T-helper 17 cell (primary cell): Measurements from ENCODE around the gene USP17L13. TPM values are rescaled to one million over a fixed set of nuclear protein-coding genes. Genes with fewer than 3 reads are reported as not detected.
"Not testable (repeated sequence)": the region's sequence is repeated elsewhere in the genome, so short reads cannot be mapped to it uniquely, and the experiment has no call there.

ENCODE experiments used
- ATAC-seq: fragments of 150-1000 bp; cut with Tn5 transposase; 2 replicates; pipeline ENCODE4 v1.10.0; 2021; ENCODE audit warnings: mild to moderate bottlenecking, moderate library complexity
- DNase-seq, 3 donors: peaks; one replicate each; pipeline versions ENCODE4 v3.0.0 to v3.0.0-alpha.2; 2020 to 2021
- H3K9me3 ChIP-seq: one replicate; pipeline ENCODE4 v1.7.0; 2013; ENCODE audit warnings: low read length, mild to moderate bottlenecking; ENCODE audit not compliant: control insufficient read depth, poor library complexity, severe bottlenecking
- H3K27ac Mint-ChIP-seq: one replicate; pipeline ENCODE4 v1.8.0; 2022; ENCODE audit warnings: mild to moderate bottlenecking, moderate library complexity, mixed read lengths
- H3K27me3 Mint-ChIP-seq: one replicate; pipeline ENCODE4 v1.8.0; 2022; ENCODE audit warnings: mixed read lengths
- H3K36me3 Mint-ChIP-seq: one replicate; pipeline ENCODE4 v1.8.0; 2022; ENCODE audit warnings: low read depth, mixed read lengths
- H3K4me1 Mint-ChIP-seq: one replicate; pipeline ENCODE4 v1.8.0; 2022; ENCODE audit warnings: mild to moderate bottlenecking, mixed read lengths
- H3K4me3 Mint-ChIP-seq: one replicate; pipeline ENCODE4 v1.8.0; 2022; ENCODE audit warnings: mild to moderate bottlenecking, moderate library complexity, mixed read lengths
- total RNA-seq, 4 donors: library from RNA in 2 of 4; stranded (reverse) in 2 of 4; gene quantifications; one replicate each; pipeline ENCODE4 v1.2.3 and lab custom pipeline; 2022 to 2026

The USP17L13 gene, protein sequence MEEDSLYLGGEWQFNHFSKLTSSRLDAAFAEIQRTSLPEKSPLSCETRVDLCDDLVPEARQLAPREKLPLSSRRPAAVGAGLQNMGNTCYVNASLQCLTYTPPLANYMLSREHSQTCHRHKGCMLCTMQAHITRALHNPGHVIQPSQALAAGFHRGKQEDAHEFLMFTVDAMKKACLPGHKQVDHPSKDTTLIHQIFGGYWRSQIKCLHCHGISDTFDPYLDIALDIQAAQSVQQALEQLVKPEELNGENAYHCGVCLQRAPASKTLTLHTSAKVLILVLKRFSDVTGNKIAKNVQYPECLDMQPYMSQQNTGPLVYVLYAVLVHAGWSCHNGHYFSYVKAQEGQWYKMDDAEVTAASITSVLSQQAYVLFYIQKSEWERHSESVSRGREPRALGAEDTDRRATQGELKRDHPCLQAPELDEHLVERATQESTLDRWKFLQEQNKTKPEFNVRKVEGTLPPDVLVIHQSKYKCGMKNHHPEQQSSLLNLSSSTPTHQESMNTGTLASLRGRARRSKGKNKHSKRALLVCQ
- total RNA-seq (not detected), total RNA-seq (lab: John Stamatoyannopoulos, UW) (0 reads per million in 2 donors)

DNA sequence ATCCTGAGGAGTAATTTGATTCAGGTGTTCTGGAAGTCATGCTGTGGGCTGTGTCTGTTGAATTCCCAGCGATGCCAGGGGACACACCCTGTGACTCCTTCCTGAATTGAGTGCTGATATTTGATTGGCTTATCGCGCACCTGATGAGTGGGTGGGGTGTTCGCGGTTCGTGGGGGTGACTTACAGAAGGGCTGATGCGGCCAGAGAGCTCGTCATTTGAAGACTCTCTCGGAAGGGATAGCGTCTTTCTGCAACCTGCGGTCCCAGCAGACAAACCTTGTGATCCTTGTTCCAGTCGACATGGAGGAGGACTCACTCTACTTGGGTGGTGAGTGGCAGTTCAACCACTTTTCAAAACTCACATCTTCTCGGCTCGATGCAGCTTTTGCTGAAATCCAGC is at the start of gene USP17L13:
TSS of gene USP17L13 (plus strand) at position 301 of the 400 bp plus-strand sequence. CDS start at position 301, 0 bp downstream.
- not testable (repeated sequence) for H3K4me3 Mint-ChIP-seq, H3K9me3 ChIP-seq, DNase-seq, ATAC-seq, H3K4me1 Mint-ChIP-seq, H3K27ac Mint-ChIP-seq, H3K36me3 Mint-ChIP-seq, H3K27me3 Mint-ChIP-seq

DNA sequence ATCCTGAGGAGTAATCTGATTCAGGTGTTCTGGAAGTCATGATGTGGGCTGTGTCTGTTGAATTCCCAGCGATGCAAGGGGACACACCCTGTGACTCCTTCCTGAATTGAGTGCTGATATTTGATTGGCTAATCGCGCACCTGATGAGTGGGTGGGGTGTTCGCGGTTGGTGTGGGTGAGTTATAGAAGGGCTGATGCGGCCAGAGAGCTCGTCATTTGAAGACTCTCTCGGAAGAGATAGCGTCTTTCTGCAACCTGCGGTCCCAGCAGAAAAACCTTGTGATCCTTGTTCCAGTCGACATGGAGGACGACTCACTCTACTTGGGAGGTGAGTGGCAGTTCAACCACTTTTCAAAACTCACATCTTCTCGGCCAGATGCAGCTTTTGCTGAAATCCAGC is 14.3 kb upstream of the USP17L13 start, which contains the start of gene USP17L10:
TSS of gene USP17L10 (plus strand) at position 301 of the 400 bp plus-strand sequence. CDS start at position 301, 0 bp downstream.
- not testable (repeated sequence) for H3K36me3 Mint-ChIP-seq, ATAC-seq, H3K4me1 Mint-ChIP-seq, H3K9me3 ChIP-seq, H3K27me3 Mint-ChIP-seq, H3K27ac Mint-ChIP-seq, DNase-seq, H3K4me3 Mint-ChIP-seq

DNA sequence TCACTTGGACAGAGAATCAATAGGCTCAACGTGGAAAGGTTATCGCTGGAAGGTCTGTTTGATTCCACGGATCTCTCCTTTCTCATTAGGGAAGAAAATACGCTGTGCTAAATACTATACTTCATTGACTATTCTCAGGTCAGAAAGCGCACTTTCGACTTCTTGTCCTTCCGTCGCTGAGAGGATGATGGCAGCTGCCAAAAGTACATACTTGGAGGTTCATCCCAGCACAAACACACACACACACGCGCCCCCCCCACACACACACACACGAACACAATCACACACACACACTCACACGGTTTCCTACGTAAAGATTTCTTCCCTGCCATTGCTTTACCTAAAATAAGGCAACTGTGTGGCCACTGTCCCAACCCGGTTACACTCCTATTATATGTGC is 10.0 kb upstream of the USP17L13 start:
- not testable (repeated sequence) for H3K27me3 Mint-ChIP-seq, H3K27ac Mint-ChIP-seq, H3K36me3 Mint-ChIP-seq, H3K4me1 Mint-ChIP-seq, H3K9me3 ChIP-seq, ATAC-seq, H3K4me3 Mint-ChIP-seq
- DNase-seq: peak in 1 of 3 donors; percentile 3

DNA sequence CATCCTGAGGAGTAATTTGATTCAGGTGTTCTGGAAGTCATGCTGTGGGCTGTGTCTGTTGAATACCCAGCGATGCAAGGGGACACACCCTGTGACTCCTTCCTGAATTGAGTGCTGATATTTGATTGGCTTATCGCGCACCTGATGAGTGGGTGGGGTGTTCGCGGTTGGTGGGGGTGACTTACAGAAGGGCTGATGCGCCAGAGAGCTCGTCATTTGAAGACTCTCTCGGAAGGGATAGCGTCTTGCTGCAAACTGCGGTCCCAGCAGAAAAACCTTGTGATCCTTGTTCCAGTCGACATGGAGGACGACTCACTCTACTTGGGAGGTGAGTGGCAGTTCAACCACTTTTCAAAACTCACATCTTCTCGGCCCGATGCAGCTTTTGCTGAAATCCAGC is 9.6 kb upstream of the USP17L13 start, which contains the start of gene USP17L11:
TSS of gene USP17L11 (plus strand) at position 301 of the 400 bp plus-strand sequence. CDS start at position 301, 0 bp downstream.
- H3K4me1 Mint-ChIP-seq, ATAC-seq, H3K27me3 Mint-ChIP-seq, H3K4me3 Mint-ChIP-seq, H3K36me3 Mint-ChIP-seq, H3K9me3 ChIP-seq, H3K27ac Mint-ChIP-seq, DNase-seq: not testable (repeated sequence)

DNA sequence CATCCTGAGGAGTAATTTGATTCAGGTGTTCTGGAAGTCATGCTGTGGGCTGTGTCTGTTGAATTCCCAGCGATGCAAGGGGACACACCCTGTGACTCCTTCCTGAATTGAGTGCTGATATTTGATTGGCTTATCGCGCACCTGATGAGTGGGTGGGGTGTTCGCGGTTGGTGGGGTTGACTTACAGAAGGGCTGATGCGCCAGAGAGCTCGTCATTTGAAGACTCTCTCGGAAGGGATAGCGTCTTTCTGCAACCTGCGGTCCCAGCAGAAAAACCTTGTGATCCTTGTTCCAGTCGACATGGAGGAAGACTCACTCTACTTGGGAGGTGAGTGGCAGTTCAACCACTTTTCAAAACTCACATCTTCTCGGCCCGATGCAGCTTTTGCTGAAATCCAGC is 4.8 kb upstream of the USP17L13 start, which contains the start of gene USP17L12:
TSS of gene USP17L12 (plus strand) at position 301 of the 400 bp plus-strand sequence. CDS start at position 301, 0 bp downstream.
- not testable (repeated sequence) for ATAC-seq, H3K4me1 Mint-ChIP-seq, H3K9me3 ChIP-seq, DNase-seq, H3K4me3 Mint-ChIP-seq, H3K27ac Mint-ChIP-seq, H3K36me3 Mint-ChIP-seq, H3K27me3 Mint-ChIP-seq

DNA sequence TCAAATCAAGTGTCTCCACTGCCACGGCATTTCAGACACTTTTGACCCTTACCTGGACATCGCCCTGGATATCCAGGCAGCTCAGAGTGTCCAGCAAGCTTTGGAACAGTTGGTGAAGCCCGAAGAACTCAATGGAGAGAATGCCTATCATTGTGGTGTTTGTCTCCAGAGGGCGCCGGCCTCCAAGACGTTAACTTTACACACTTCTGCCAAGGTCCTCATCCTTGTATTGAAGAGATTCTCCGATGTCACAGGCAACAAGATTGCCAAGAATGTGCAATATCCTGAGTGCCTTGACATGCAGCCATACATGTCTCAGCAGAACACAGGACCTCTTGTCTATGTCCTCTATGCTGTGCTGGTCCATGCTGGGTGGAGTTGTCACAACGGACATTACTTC is 5.6 kb downstream of the USP17L13 start:
- not testable (repeated sequence) for H3K27ac Mint-ChIP-seq, H3K4me1 Mint-ChIP-seq

DNA sequence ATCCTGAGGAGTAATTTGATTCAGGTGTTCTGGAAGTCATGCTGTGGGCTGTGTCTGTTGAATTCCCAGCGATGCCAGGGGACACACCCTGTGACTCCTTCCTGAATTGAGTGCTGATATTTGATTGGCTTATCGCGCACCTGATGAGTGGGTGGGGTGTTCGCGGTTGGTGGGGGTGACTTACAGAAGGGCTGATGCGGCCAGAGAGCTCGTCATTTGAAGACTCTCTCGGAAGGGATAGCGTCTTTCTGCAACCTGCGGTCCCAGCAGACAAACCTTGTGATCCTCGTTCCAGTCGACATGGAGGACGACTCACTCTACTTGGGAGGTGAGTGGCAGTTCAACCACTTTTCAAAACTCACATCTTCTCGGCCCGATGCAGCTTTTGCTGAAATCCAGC is 9.4 kb downstream of the USP17L13 start, which contains the start of gene USP17L15:
TSS of gene USP17L15 (plus strand) at position 301 of the 400 bp plus-strand sequence. CDS start at position 301, 0 bp downstream.
- ATAC-seq, H3K27me3 Mint-ChIP-seq, H3K4me3 Mint-ChIP-seq, DNase-seq, H3K4me1 Mint-ChIP-seq, H3K9me3 ChIP-seq, H3K27ac Mint-ChIP-seq, H3K36me3 Mint-ChIP-seq: not testable (repeated sequence)

More for the DNA sequence above, 5.6 kb downstream of the USP17L13 start:
- not testable (repeated sequence) for H3K9me3 ChIP-seq, ATAC-seq, H3K36me3 Mint-ChIP-seq, H3K4me3 Mint-ChIP-seq, H3K27me3 Mint-ChIP-seq
- DNase-seq: peak in 1 of 3 donors; percentile 2

DNA sequence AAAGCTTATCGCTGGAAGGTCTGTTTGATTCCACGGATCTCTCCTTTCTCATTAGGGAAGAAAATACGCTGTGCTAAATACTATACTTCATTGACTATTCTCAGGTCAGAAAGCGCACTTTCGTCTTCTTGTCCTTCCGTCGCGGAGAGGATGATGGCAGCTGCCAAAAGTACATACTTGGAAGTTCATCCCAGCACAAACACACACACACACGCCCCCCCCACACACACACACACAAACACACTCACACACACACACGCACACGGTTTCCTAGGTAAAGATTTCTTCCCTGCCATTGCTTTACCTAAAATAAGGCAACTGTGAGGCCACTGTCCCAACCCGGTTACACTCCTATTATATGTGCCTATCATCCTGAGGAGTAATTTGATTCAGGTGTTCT is 13.8 kb downstream of the USP17L13 start:
- H3K27ac Mint-ChIP-seq, H3K36me3 Mint-ChIP-seq, ATAC-seq, DNase-seq, H3K27me3 Mint-ChIP-seq, H3K4me1 Mint-ChIP-seq, H3K4me3 Mint-ChIP-seq, H3K9me3 ChIP-seq: not testable (repeated sequence)

DNA sequence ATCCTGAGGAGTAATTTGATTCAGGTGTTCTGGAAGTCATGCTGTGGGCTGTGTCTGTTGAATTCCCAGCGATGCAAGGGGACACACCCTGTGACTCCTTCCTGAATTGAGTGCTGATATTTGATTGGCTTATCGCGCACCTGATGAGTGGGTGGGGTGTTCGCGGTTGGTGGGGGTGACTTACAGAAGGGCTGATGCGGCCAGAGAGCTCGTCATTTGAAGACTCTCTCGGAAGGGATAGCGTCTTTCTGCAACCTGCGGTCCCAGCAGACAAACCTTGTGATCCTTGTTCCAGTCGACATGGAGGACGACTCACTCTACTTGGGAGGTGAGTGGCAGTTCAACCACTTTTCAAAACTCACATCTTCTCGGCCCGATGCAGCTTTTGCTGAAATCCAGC is 18.9 kb downstream of the USP17L13 start, which contains the start of gene USP17L17:
TSS of gene USP17L17 (plus strand) at position 301 of the 400 bp plus-strand sequence. CDS start at position 301, 0 bp downstream.
- not testable (repeated sequence) for H3K27ac Mint-ChIP-seq, H3K9me3 ChIP-seq, H3K4me1 Mint-ChIP-seq, H3K4me3 Mint-ChIP-seq, ATAC-seq, DNase-seq, H3K27me3 Mint-ChIP-seq, H3K36me3 Mint-ChIP-seq

DNA sequence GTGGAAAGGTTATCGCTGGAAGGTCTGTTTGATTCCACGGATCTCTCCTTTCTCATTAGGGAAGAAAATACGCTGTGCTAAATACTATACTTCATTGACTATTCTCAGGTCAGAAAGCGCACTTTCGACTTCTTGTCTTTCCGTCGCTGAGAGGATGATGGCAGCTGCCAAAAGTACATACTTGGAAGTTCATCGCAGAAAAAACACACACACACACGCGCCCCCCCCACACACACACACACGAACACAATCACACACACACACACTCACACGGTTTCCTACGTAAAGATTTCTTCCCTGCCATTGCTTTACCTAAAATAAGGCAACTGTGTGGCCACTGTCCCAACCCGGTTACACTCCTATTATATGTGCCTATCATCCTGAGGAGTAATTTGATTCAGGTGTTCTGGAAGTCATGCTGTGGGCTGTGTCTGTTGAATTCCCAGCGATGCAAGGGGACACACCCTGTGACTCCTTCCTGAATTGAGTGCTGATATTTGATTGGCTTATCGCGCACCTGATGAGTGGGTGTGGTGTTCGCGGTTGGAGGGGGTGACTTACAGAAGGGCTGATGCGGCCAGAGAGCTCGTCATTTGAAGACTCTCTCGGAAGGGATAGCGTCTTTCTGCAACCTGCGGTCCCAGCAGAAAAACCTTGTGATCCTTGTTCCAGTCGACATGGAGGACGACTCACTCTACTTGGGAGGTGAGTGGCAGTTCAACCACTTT is 23.4 kb downstream of the USP17L13 start, which contains the start of gene USP17L18:
TSS of gene USP17L18 (plus strand) at position 678 of the 728 bp plus-strand sequence. CDS start at position 678, 0 bp downstream.
- H3K27me3 Mint-ChIP-seq, H3K36me3 Mint-ChIP-seq, H3K9me3 ChIP-seq, H3K27ac Mint-ChIP-seq, H3K4me3 Mint-ChIP-seq, H3K4me1 Mint-ChIP-seq, ATAC-seq: not testable (repeated sequence)
- DNase-seq: peak in 1 of 3 donors; percentile 3

DNA sequence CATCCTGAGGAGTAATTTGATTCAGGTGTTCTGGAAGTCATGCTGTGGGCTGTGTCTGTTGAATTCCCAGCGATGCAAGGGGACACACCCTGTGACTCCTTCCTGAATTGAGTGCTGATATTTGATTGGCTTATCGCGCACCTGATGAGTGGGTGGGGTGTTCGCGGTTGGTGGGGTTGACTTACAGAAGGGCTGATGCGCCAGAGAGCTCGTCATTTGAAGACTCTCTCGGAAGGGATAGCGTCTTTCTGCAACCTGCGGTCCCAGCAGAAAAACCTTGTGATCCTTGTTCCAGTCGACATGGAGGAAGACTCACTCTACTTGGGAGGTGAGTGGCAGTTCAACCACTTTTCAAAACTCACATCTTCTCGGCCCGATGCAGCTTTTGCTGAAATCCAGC is 28.4 kb downstream of the USP17L13 start, which contains the start of gene USP17L19:
TSS of gene USP17L19 (plus strand) at position 301 of the 400 bp plus-strand sequence. CDS start at position 301, 0 bp downstream.
- H3K27me3 Mint-ChIP-seq, H3K36me3 Mint-ChIP-seq, H3K4me1 Mint-ChIP-seq, H3K9me3 ChIP-seq, ATAC-seq, H3K27ac Mint-ChIP-seq, H3K4me3 Mint-ChIP-seq, DNase-seq: not testable (repeated sequence)

DNA sequence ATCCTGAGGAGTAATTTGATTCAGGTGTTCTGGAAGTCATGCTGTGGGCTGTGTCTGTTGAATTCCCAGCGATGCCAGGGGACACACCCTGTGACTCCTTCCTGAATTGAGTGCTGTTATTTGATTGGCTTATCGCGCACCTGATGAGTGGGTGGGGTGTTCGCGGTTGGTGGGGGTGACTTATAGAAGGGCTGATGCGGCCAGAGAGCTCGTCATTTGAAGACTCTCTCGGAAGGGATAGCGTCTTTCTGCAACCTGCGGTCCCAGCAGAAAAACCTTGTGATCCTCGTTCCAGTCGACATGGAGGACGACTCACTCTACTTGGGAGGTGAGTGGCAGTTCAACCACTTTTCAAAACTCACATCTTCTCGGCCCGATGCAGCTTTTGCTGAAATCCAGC is 33.1 kb downstream of the USP17L13 start, which contains the start of gene USP17L20:
TSS of gene USP17L20 (plus strand) at position 301 of the 400 bp plus-strand sequence. CDS start at position 301, 0 bp downstream.
- not testable (repeated sequence) for H3K4me1 Mint-ChIP-seq, H3K27ac Mint-ChIP-seq, H3K36me3 Mint-ChIP-seq, H3K4me3 Mint-ChIP-seq, DNase-seq, ATAC-seq, H3K9me3 ChIP-seq, H3K27me3 Mint-ChIP-seq
